HG02588 (cell line): ENCODE results near the gene TMOD2.

ENCODE experiments used
- ATAC-seq: cut with Tn5 transposase; IDR thresholded peaks from one replicate; pipeline ENCODE4 v1.9.1; 2021; ENCODE audit warnings: mild to moderate bottlenecking, moderate library complexity; ENCODE audit not compliant: unreplicated experiment

The TMOD2 gene

GRCh38 chr15:51735228-51736010 is 16.0 kb upstream of the TMOD2 start:
- ATAC-seq: no peak

GRCh38 chr15:51736069-51736468 is 15.3 kb upstream of the TMOD2 start:
- no peak for ATAC-seq

- ATAC-seq: peak; percentile 39
These were observed 14.5 kb upstream of the TMOD2 start for GRCh38 chr15:51736751-51737521.

- ATAC-seq: peak; percentile 46
These were observed 13.7 kb upstream of the TMOD2 start, which contains the start of gene LYSMD2 for GRCh38 chr15:51737522-51738305. Gene LYSMD2 (minus strand): TSS chr15:51737655. CDS start chr15:51737622, 33 bp downstream.

GRCh38 chr15:51738553-51738952 is 12.8 kb upstream of the TMOD2 start:
- ATAC-seq: no peak

- ATAC-seq: no peak
These were observed 12.2 kb upstream of the TMOD2 start for GRCh38 chr15:51739061-51739712.

GRCh38 chr15:51749307-51749706 is 2.1 kb upstream of the TMOD2 start:
- no peak for ATAC-seq

- ATAC-seq: no peak
These were observed 1.2 kb upstream of the TMOD2 start for GRCh38 chr15:51750186-51750585.

- peak; percentile 37 for ATAC-seq
These were observed 593 bp downstream of the TMOD2 start for GRCh38 chr15:51751697-51752683.

- ATAC-seq: no peak
These were observed 1.5 kb downstream of the TMOD2 start for GRCh38 chr15:51752888-51753287.

- ATAC-seq: no peak
These were observed 2.9 kb downstream of the TMOD2 start for GRCh38 chr15:51754267-51754666.

GRCh38 chr15:51755790-51756189 is 4.4 kb downstream of the TMOD2 start:
- ATAC-seq: no peak

GRCh38 chr15:51756482-51756881 is 5.1 kb downstream of the TMOD2 start:
- no peak for ATAC-seq

- no peak for ATAC-seq
These were observed 6.1 kb downstream of the TMOD2 start for GRCh38 chr15:51757450-51757849.

GRCh38 chr15:51758645-51759044 is 7.2 kb downstream of the TMOD2 start:
- ATAC-seq: no peak

- ATAC-seq: no peak
These were observed 8.2 kb downstream of the TMOD2 start for GRCh38 chr15:51759557-51760070.

GRCh38 chr15:51760805-51761204 is 9.4 kb downstream of the TMOD2 start:
- no peak for ATAC-seq

GRCh38 chr15:51765751-51766150 is 14.4 kb downstream of the TMOD2 start:
- no peak for ATAC-seq

- ATAC-seq: no peak
These were observed 14.9 kb downstream of the TMOD2 start for GRCh38 chr15:51766341-51766740.
